GM21723 (cell line): Measurements from ENCODE around the gene XCL1.
A peak's percentile ranks its signal among the peaks of the same experiment; 100 is the strongest.

ENCODE experiments used
- ATAC-seq: cut with Tn5 transposase; IDR thresholded peaks from one replicate; pipeline ENCODE4 v1.9.1; 2021; ENCODE audit warnings: mild to moderate bottlenecking, moderate library complexity; ENCODE audit not compliant: unreplicated experiment

The XCL1 gene

GRCh38 chr1:168603501-168604110 is 27.2 kb downstream of the XCL1 start:
- peak; percentile 69 for ATAC-seq

- ATAC-seq, result no peak
These were observed 29.0 kb downstream of the XCL1 start for GRCh38 chr1:168605443-168605842.

- ATAC-seq, result no peak
These were observed 29.7 kb downstream of the XCL1 start for GRCh38 chr1:168606096-168606495.

DNA sequence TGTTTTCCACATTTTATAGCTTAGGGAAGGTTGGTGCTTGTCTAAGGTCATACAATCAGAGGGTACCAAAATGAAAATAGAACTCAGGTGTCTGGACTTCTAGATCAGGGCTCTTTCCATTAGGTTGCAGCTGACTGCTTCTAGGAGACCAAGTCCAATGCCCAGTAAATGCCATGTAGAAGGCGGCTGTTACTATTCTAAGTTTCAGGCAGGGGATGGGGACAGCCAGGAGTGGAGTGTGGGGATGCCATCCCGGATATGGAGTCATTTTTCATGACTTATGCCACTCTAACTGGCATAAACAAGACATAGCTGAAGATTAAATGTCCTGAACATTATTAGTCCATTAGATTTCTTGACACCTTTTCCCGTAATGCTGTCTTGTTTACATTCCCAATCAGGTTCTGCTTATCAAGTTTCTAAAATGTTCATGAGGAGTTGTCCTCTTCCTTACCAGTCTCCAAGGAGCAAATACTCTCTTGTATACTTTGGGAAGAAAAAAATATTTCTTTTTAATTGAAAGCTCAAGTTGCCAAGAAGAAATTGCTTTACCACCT is 31.5 kb downstream of the XCL1 start:
- no peak for ATAC-seq

GRCh38 chr1:168608796-168609715 is 32.7 kb downstream of the XCL1 start:
- ATAC-seq, result no peak

- ATAC-seq, result no peak
These were observed 33.5 kb downstream of the XCL1 start for GRCh38 chr1:168609741-168610510.

DNA sequence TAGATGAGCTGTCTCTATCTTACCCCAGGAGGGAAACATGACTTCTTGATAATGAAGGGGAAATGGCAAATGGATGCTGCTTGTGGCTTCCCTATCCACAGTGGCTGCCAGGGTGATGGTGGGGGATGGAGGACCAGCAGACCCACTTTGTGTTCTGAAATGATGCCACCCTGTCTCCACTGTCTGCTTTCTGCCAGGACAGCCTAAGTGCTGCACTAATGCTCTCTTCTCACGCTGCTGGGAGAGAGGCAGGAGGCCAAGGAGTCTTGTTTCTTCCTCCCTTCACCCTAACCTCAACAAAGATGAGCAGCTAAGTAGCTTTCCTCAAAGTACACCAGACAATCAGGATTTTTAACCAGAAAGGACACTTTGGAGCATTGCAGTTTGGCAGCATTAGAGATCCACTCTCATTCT is 36.6 kb downstream of the XCL1 start:
- no peak for ATAC-seq

DNA sequence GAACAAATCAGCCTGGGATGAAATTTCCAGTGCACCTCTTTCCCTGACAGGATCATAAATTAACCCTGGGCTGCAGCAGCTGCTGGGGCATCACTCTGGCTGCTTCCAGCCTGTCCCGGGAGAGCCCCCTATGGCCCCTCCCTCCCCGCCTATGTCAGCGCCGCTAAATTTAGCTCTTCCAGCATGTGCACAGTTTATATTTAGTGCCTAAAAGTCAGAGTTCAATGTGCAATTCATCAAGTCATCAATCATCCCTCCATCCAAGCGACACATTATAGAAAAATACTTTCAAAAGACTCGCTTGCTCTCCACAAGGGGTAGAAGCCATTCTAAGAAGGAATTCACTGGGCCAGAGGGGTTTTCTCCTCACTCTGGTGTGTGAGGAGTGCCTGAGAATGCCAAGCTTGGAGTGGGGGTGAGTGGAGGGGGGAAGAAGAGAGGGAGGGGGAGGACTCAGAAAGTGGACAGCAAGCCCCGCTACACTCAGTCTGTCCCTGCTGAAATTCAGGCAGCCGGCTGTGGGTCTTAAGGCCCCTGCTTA is 37.4 kb downstream of the XCL1 start:
- ATAC-seq, result no peak

- no peak for ATAC-seq
These were observed 37.8 kb downstream of the XCL1 start for GRCh38 chr1:168614235-168614634.

DNA sequence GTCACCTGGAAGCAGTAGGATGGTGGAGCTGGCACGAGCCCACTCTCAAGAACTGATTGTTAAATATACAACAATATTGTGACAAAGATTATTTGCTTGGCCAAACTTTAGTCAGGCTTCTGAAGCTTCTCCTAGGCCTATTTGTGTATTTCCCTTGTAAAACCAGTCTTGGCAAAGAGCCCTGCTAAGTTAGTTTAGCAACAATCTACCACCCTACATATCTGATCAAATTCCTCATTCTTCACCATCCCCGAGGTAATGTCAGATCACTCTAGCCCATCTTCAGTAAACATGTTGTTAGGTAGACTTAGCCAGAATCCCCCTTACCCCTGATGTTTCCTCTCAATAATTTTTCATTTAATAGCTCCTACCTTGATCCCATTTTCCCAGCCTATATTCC is 39.6 kb downstream of the XCL1 start:
- ATAC-seq, result no peak

GRCh38 chr1:168617974-168618750 is 41.8 kb downstream of the XCL1 start:
- no peak for ATAC-seq

GRCh38 chr1:168618886-168619285 is 42.5 kb downstream of the XCL1 start:
- no peak for ATAC-seq

DNA sequence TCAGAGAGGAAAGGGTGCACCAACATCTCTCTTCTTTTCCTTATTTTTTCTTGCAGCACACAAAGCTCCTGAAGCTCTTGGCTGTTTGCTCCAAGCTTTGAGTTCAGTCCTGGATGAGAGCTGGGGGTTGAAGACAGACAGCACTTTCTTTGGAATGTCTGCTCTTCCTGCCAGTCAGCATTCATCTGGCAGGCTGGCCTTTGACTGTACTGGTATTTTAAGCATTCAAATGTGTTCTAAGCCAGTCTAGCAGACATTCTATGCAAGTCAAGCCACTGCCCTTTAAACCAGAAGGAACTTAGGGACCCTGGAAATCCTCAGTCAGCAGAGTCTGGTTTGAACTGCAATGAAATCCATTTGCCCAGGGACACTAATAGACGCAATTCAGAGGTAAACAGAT is 45.0 kb downstream of the XCL1 start:
- no peak for ATAC-seq

DNA sequence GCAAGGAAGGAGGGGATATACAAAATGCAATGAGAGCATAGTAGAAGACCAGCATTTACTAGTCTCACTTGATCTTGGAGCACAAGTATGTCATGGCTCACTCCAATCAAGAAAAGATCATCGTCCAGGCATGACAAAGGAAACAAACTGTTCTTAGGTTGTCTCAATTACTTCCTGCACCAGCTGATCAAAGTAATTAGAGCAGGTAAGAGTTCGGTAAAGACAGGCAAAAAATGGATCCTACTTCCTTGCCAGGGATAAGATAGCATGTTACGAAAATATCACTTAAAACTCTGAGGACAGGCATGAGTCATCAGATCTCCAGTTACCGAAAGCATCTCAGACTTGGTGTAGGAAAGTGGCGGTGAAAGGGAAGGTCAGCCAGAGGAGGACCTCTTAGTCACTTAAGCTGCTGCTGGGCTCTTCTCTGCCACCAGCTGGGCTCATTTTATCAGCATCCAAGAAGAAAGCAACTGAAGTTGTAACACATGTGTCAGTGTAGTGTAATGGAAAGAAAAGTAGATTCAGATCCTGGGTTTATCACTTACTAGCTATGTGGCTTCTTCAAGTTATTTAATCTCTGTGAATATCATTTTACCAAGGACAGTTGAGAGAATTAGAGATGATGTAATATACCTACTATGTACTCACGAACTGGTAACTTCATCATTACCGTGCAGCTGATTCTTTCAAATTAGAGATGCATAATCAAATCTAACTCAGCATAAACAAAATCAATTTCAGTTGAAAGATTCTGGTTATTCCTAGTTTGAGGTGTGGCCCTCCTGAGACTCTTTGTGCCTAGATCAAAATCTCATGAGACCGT is 46.8 kb downstream of the XCL1 start:
- no peak for ATAC-seq

- no peak for ATAC-seq
These were observed 47.4 kb downstream of the XCL1 start for GRCh38 chr1:168623831-168624230.

GRCh38 chr1:168626326-168626725 is 49.9 kb downstream of the XCL1 start:
- ATAC-seq, result no peak

DNA sequence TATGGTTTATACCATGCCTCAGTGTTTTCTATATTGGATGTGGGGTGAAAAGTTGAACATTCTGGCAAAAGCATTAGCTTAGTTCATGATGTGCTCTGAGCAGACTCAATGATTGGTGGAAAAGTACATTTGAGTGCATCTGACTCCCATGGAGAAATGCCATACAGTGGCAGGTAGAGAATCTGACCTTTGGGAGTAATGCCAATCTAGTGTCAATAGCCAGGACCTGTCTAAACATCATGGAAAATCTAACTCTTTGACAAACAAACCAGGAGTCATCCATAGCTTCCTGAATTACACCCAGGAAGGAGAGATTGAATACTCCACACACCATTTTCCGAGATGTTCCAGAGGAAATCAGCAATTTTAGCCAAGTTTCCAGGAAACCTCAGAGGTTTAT is 51.0 kb downstream of the XCL1 start:
- ATAC-seq, result no peak

GRCh38 chr1:168628807-168629206 is 52.4 kb downstream of the XCL1 start:
- no peak for ATAC-seq

GRCh38 chr1:168629466-168629865 is 53.1 kb downstream of the XCL1 start:
- ATAC-seq, result no peak
